H9 (cell line): ENCODE measurements around the gene SMC1B. TPM values are rescaled to one million over a fixed set of nuclear protein-coding genes. Genes with fewer than 3 reads are reported as not detected.

Experiments
- DNase-seq: peaks from one replicate; pipeline ENCODE4 v3.0.0-alpha.2; 2017
- H2AFZ ChIP-seq: one replicate; pipeline ENCODE4 v1.6.1; 2013; ENCODE audit warnings: mild to moderate bottlenecking, low read length, control low read depth, moderate library complexity
- H2AK5ac ChIP-seq: 2 replicates; pipeline ENCODE4 v1.6.1; 2013; ENCODE audit warnings: low read length, control low read depth, mixed read lengths; ENCODE audit not compliant: insufficient read length
- H2BK120ac ChIP-seq: one replicate; pipeline ENCODE4 v1.6.1; 2013; ENCODE audit warnings: low read depth, mild to moderate bottlenecking, low read length, control low read depth, inconsistent platforms; ENCODE audit not compliant: poor library complexity, severe bottlenecking
- H2BK12ac ChIP-seq: 2 replicates; pipeline ENCODE4 v1.6.1; 2013; ENCODE audit warnings: low read length, control low read depth, mixed read lengths, low read depth; ENCODE audit not compliant: insufficient read length
- H2BK15ac ChIP-seq: 2 replicates; pipeline ENCODE4 v1.6.1; 2013; ENCODE audit warnings: low read depth, low read length, control low read depth
- H2BK20ac ChIP-seq: one replicate; pipeline ENCODE4 v1.6.1; 2013; ENCODE audit warnings: low read depth, mild to moderate bottlenecking, low read length, control low read depth, inconsistent platforms; ENCODE audit not compliant: poor library complexity, severe bottlenecking
- H2BK5ac ChIP-seq: 2 replicates; pipeline ENCODE4 v1.6.1; 2013; ENCODE audit warnings: low read length, control low read depth, mixed read lengths; ENCODE audit not compliant: insufficient read length
- H3K14ac ChIP-seq: 2 replicates; pipeline ENCODE4 v1.6.1; 2013; ENCODE audit warnings: low read length, control low read depth; ENCODE audit not compliant: insufficient read depth
- H3K18ac ChIP-seq: 2 replicates; pipeline ENCODE4 v1.6.1; 2013; ENCODE audit warnings: low read depth, mild to moderate bottlenecking, mixed read lengths, low read length, control low read depth; ENCODE audit not compliant: insufficient read length
- H3K23ac ChIP-seq: 2 replicates; pipeline ENCODE4 v1.6.1; 2013; ENCODE audit warnings: low read length, control low read depth, mixed read lengths, low read depth; ENCODE audit not compliant: insufficient read length
- H3K23me2 ChIP-seq: 2 replicates; pipeline ENCODE4 v1.6.1; 2013; ENCODE audit warnings: low read depth, mild to moderate bottlenecking, mixed read lengths, low read length, control low read depth; ENCODE audit not compliant: insufficient read length, poor library complexity, severe bottlenecking
- H3K27ac ChIP-seq: 2 replicates; pipeline ENCODE4 v1.5.1; 2013; ENCODE audit warnings: low read length, control low read depth, mixed read lengths, low read depth; ENCODE audit not compliant: insufficient read length
- H3K27me3 ChIP-seq: 2 replicates; pipeline ENCODE4 v1.6.1; 2013; ENCODE audit warnings: low read length, control low read depth, inconsistent platforms; ENCODE audit not compliant: insufficient read depth
- H3K4ac ChIP-seq: 2 replicates; pipeline ENCODE4 v1.6.1; 2013; ENCODE audit warnings: low read depth, mild to moderate bottlenecking, control low read depth, inconsistent platforms, low read length, moderate library complexity
- H3K4me1 ChIP-seq: 2 replicates; pipeline ENCODE4 v1.6.1; 2013; ENCODE audit warnings: low read length, control low read depth, inconsistent platforms; ENCODE audit not compliant: insufficient read depth
- H3K4me2 ChIP-seq: 2 replicates; pipeline ENCODE4 v1.6.1; 2013; ENCODE audit warnings: low read length, control low read depth, mixed read lengths; ENCODE audit not compliant: insufficient read length, insufficient read depth
- H3K56ac ChIP-seq: 2 replicates; pipeline ENCODE4 v1.6.1; 2013; ENCODE audit warnings: low read depth, mild to moderate bottlenecking, mixed read lengths, low read length, control low read depth; ENCODE audit not compliant: insufficient read length
- H3K79me1 ChIP-seq: 2 replicates; pipeline ENCODE4 v1.6.1; 2013; ENCODE audit warnings: low read depth, mild to moderate bottlenecking, moderate library complexity, low read length, control low read depth, inconsistent platforms; ENCODE audit not compliant: insufficient read depth, poor library complexity, severe bottlenecking
- H3K79me2 ChIP-seq: 2 replicates; pipeline ENCODE4 v1.6.1; 2013; ENCODE audit warnings: low read length, control low read depth, inconsistent platforms; ENCODE audit not compliant: insufficient read depth
- H3K9ac ChIP-seq: 2 replicates; pipeline ENCODE4 v1.6.1; 2013; ENCODE audit warnings: low read length, control low read depth, mixed read lengths; ENCODE audit not compliant: insufficient read length; ENCODE audit errors: extremely low read depth
- H3K9me3 ChIP-seq: one replicate; pipeline ENCODE4 v1.6.1; 2013; ENCODE audit warnings: low read depth, low read length, inconsistent platforms; ENCODE audit not compliant: control insufficient read depth
- H3T11ph ChIP-seq: one replicate; pipeline ENCODE4 v1.6.1; 2013; ENCODE audit warnings: mild to moderate bottlenecking, low read length, control low read depth, inconsistent platforms
- H4K20me1 ChIP-seq: one replicate; pipeline ENCODE4 v1.6.1; 2013; ENCODE audit not compliant: control insufficient read depth, insufficient read length, insufficient read depth
- H4K5ac ChIP-seq: 2 replicates; pipeline ENCODE4 v1.6.1; 2013; ENCODE audit warnings: low read depth, mild to moderate bottlenecking, mixed read lengths, low read length, control low read depth; ENCODE audit not compliant: insufficient read length
- H4K8ac ChIP-seq: replicated peaks from 2 replicates; pipeline ENCODE4 v1.6.1; 2013; ENCODE audit warnings: low read length, control low read depth, mixed read lengths, low read depth; ENCODE audit not compliant: insufficient read length
- H4K91ac ChIP-seq: 2 replicates; pipeline ENCODE4 v1.6.1; 2013; ENCODE audit warnings: low read depth, mild to moderate bottlenecking, moderate library complexity, mixed read lengths, low read length, control low read depth; ENCODE audit not compliant: insufficient read length
- H3K27ac Mint-ChIP-seq, 3 experiments: 2 replicates in 2 of 3; 3 replicates in 1 of 3; pipeline ENCODE4 v1.8.0; 2020 to 2021; ENCODE audit warnings: mixed read lengths in 3 of 3, mild to moderate bottlenecking in 1 of 3, moderate library complexity in 1 of 3
- H3K27me3 Mint-ChIP-seq: 2 replicates; pipeline ENCODE4 v1.8.0; 2021; ENCODE audit warnings: low read depth, mild to moderate bottlenecking, moderate library complexity, mixed read lengths
- H3K36me3 Mint-ChIP-seq, 3 experiments: 2 replicates in 2 of 3; 3 replicates in 1 of 3; pipeline ENCODE4 v1.8.0; 2020 to 2021; ENCODE audit warnings: low read depth in 3 of 3, mixed read lengths in 3 of 3; ENCODE audit not compliant: insufficient read depth in 1 of 3
- H3K4me1 Mint-ChIP-seq, 2 experiments: 2 replicates each; pipeline ENCODE4 v1.8.0; 2020; ENCODE audit warnings: mixed read lengths in 2 of 2
- H3K4me3 Mint-ChIP-seq, 2 experiments: 2 replicates in 1 of 2; 3 replicates in 1 of 2; pipeline ENCODE4 v1.8.0; 2020 to 2021; ENCODE audit warnings: mild to moderate bottlenecking in 2 of 2, mixed read lengths in 2 of 2, moderate library complexity in 1 of 2
- H3K9me3 Mint-ChIP-seq, 2 experiments: 2 replicates in 1 of 2; 3 replicates in 1 of 2; pipeline ENCODE4 v1.8.0; 2020; ENCODE audit warnings: mild to moderate bottlenecking in 2 of 2, mixed read lengths in 2 of 2, moderate library complexity in 1 of 2
- WGBS: extraction: QIAGEN DNeasy Blood & Tissue Kit; methylation state at CpG from one replicate; pipeline ENCODE4 v1.1.7; 2013; ENCODE audit warnings: missing lambda C conversion rate, low lambda C conversion rate, mixed read lengths; ENCODE audit not compliant: insufficient read length; ENCODE audit errors: extremely low coverage; 5-methylcytosine and 5-hydroxymethylcytosine counted together
- total RNA-seq: library from RNA; stranded (reverse); gene quantifications from 2 replicates; pipeline ENCODE4 v1.2.1, GENCODE V29; 2021
- TF ChIP-seq, protein P1 (sequence below): fragments of 200-600 bp; sonication (generic); conservative IDR thresholded peaks from 3 replicates; pipeline ENCODE4 v1.8.0; 2021; ENCODE audit warnings: antibody characterized with exemption, mild to moderate bottlenecking

The SMC1B gene
- total RNA-seq, 1 experiment from 2014 or later: not detected

DNA sequence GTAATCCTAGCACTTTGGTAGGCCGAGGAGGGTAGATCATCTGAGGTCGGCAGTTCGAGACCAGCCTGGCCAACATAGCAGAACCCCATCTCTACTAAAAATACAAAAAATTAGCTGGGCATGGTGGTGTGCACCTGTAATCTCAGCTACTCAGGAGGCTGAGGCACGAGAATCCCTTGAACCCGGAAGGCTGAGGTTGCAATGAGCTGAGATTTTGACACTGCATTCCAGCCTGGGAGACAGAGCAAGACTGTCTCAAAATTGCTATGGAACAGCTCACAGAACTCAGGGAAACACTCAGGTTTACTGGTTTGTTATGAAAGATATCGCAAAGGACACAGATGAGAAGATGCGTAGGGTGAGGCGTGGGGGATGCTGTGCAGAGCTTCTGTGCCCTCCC, 101.0 kb downstream of the SMC1B start:
- H3K4me3 Mint-ChIP-seq: no peak overlapping the region
- Histone ChIP-seq H3K14ac (no peak overlapping the region), H3K23ac (no peak overlapping the region), H3K18ac (no peak overlapping the region), H3K4ac (no peak overlapping the region), H2BK5ac (no peak overlapping the region), H3K4me1 (peaks cover 4% of the 10 kb centered on the region; the same call in 1 of the 2 replicates), H2AFZ (no peak overlapping the region), H3K56ac (no peak overlapping the region), H4K5ac (no peak overlapping the region), H3K9me3 (no peaks in the 10 kb centered on the region), H3K79me2 (no peaks in the 10 kb centered on the region; the same call in 1 of the 2 replicates), H4K91ac (no peak overlapping the region), H2BK120ac (no peak overlapping the region), H3K27me3 (no peaks in the 10 kb centered on the region), H4K8ac (no peak overlapping the region), H3K4me2 (no peak overlapping the region), H3K27ac (no peak overlapping the region), H2BK15ac (no peak overlapping the region), H3T11ph (no peak overlapping the region), H2AK5ac (no peak overlapping the region), H3K79me1 (no peaks in the 10 kb centered on the region), H4K20me1 (no peaks in the 10 kb centered on the region), H2BK12ac (no peak overlapping the region), H2BK20ac (no peak overlapping the region), H3K9ac (no peak overlapping the region), H3K23me2 (peaks cover 13% of the 10 kb centered on the region)
- TF ChIP-seq, protein P1, sequence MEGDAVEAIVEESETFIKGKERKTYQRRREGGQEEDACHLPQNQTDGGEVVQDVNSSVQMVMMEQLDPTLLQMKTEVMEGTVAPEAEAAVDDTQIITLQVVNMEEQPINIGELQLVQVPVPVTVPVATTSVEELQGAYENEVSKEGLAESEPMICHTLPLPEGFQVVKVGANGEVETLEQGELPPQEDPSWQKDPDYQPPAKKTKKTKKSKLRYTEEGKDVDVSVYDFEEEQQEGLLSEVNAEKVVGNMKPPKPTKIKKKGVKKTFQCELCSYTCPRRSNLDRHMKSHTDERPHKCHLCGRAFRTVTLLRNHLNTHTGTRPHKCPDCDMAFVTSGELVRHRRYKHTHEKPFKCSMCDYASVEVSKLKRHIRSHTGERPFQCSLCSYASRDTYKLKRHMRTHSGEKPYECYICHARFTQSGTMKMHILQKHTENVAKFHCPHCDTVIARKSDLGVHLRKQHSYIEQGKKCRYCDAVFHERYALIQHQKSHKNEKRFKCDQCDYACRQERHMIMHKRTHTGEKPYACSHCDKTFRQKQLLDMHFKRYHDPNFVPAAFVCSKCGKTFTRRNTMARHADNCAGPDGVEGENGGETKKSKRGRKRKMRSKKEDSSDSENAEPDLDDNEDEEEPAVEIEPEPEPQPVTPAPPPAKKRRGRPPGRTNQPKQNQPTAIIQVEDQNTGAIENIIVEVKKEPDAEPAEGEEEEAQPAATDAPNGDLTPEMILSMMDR: no peak
- H3K27me3 Mint-ChIP-seq: peaks cover 9% of the 10 kb centered on the region
- peaks cover 4 to 8% (median 6%) of the 10 kb centered on the region in 3 experiments; a peak in 2 of 7 replicates for H3K36me3 Mint-ChIP-seq
- H3K27ac Mint-ChIP-seq: no peak overlapping the region; a peak in 1 of 7 replicates
- DNase-seq: no peak
- H3K9me3 Mint-ChIP-seq: no peaks in the 10 kb centered on the region
- no CpG with 5 or more reads among the region's 8 CpGs for WGBS
- H3K4me1 Mint-ChIP-seq: peaks cover 29 to 39% of the 10 kb centered on the region in 2 experiments
